Nephron (organoid): ENCODE measurements around the gene PPP1R14D.

Source experiments
- H3K27ac Mint-ChIP-seq, 3 experiments: 2 replicates each; pipeline ENCODE4 v1.8.0; 2020; ENCODE audit warnings: mixed read lengths in 3 of 3, mild to moderate bottlenecking in 2 of 3, moderate library complexity in 1 of 3
- H3K27me3 Mint-ChIP-seq: 2 replicates; pipeline ENCODE4 v1.8.0; 2021; ENCODE audit warnings: low read depth, mild to moderate bottlenecking, moderate library complexity, mixed read lengths
- H3K36me3 Mint-ChIP-seq: 2 replicates; pipeline ENCODE4 v1.8.0; 2020; ENCODE audit warnings: low read depth, mixed read lengths
- H3K4me1 Mint-ChIP-seq: 2 replicates; pipeline ENCODE4 v1.8.0; 2020; ENCODE audit warnings: mixed read lengths
- H3K4me3 Mint-ChIP-seq, 3 experiments: 2 replicates each; pipeline ENCODE4 v1.8.0; 2020; ENCODE audit warnings: mild to moderate bottlenecking in 3 of 3, mixed read lengths in 3 of 3, moderate library complexity in 2 of 3
- H3K9me3 Mint-ChIP-seq: 2 replicates; pipeline ENCODE4 v1.8.0; 2020; ENCODE audit warnings: mixed read lengths
- TF ChIP-seq, protein P1 (sequence below), 3 experiments: fragments of 200-600 bp; sonication (generic); IDR thresholded peaks; one replicate each; pipeline ENCODE4 v1.5.0; 2021; ENCODE audit warnings: antibody characterized with exemption in 3 of 3; ENCODE audit not compliant: unreplicated experiment in 3 of 3

Gene PPP1R14D

DNA sequence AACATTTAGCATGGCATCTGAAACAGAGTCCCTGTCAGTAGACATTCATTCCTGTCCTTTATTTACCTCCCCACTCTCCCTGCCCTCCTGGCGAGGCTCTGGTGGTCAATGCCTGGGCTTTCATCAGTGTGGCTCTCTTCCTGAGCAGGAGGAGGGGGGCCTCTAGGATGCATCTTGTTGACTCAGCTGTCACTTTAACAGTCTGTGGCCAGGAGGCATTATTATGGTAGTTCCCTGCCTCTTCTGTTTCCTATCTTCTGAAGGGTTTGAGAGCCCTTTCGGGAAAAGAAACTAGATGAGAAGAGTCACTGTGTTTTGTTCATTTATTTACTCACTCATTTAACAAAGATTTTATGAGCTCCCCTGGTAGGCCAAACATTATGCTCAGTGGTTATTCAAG lies 2.4 kb upstream of the PPP1R14D start:
- TF ChIP-seq, protein P1, sequence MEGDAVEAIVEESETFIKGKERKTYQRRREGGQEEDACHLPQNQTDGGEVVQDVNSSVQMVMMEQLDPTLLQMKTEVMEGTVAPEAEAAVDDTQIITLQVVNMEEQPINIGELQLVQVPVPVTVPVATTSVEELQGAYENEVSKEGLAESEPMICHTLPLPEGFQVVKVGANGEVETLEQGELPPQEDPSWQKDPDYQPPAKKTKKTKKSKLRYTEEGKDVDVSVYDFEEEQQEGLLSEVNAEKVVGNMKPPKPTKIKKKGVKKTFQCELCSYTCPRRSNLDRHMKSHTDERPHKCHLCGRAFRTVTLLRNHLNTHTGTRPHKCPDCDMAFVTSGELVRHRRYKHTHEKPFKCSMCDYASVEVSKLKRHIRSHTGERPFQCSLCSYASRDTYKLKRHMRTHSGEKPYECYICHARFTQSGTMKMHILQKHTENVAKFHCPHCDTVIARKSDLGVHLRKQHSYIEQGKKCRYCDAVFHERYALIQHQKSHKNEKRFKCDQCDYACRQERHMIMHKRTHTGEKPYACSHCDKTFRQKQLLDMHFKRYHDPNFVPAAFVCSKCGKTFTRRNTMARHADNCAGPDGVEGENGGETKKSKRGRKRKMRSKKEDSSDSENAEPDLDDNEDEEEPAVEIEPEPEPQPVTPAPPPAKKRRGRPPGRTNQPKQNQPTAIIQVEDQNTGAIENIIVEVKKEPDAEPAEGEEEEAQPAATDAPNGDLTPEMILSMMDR (IDR thresholded peaks at IDR 0.05; ENCODE audit: unreplicated experiment in 3 of 3), result no peak
- no peaks in the 10 kb centered on the region for H3K4me1 Mint-ChIP-seq
- no peak overlapping the region for H3K27ac Mint-ChIP-seq
- H3K4me3 Mint-ChIP-seq, result no peak overlapping the region
- H3K36me3 Mint-ChIP-seq, result peaks cover 5% of the 10 kb centered on the region
- H3K9me3 Mint-ChIP-seq, result no peaks in the 10 kb centered on the region
- peaks cover 4% of the 10 kb centered on the region for H3K27me3 Mint-ChIP-seq

DNA sequence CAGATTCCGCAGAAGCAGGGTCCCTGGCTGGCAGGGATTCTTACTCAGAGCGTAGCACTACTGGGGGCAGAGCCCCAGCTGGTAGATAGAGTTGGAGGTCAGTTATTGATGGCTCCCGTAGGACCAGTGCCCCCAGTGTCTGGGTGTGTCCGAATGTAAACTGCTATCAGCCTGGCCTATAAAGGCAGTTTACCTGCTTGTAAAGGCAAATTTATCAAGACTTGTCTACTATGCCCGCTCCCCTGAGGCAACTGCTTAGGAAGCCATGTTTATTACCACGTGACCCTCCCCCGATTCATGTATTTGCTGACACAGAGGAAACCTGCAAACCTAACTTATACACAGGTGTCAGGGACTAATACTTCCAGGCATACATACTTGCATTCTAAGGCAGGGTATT lies 607 bp upstream of the PPP1R14D start:
- Mint-ChIP-seq H3K36me3 (peaks cover 5% of the 10 kb centered on the region), H3K4me1 (no peaks in the 10 kb centered on the region), H3K27ac (no peak overlapping the region), H3K4me3 (no peak overlapping the region), H3K27me3 (peaks cover 4% of the 10 kb centered on the region), H3K9me3 (no peaks in the 10 kb centered on the region)
- TF ChIP-seq, protein P1 (IDR thresholded peaks at IDR 0.05; ENCODE audit: unreplicated experiment in 3 of 3), result no peak

DNA sequence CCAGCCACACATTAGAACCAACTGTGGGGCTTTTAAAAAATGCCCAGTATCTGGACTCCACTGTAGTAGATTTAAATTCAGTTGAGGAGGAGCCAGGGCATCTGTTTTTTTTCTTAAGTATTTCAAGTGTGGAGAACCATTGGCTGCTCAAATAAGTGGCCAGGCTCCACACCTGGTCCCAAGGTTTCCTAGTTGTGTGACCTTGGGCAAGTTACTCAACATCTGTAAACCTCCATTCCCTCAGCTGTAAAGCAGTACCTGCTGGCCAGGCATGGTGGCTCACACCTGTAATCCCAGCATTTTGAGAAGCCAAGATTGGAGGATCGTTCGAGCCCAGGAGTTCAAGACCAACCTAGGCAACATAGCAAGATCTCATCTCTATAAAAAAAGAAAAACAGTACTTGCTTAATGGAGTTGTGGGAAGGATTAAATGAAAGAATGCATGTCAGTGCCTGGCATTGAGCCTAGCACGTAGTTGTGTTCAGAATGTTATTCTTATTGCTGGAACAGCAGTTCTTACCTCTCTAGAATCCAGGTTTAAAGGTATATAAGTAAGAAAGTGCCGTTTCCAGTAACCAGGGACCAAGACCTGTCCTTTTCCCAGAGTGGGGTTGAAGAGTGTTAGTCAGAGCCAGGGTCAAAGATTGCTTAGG lies 2.0 kb downstream of the PPP1R14D start:
- no peaks in the 10 kb centered on the region for H3K4me1 Mint-ChIP-seq
- no peaks in the 10 kb centered on the region for H3K36me3 Mint-ChIP-seq
- H3K4me3 Mint-ChIP-seq, result no peak overlapping the region
- no peak overlapping the region for H3K27ac Mint-ChIP-seq
- peaks cover 4% of the 10 kb centered on the region for H3K27me3 Mint-ChIP-seq
- TF ChIP-seq, protein P1 (IDR thresholded peaks at IDR 0.05; ENCODE audit: unreplicated experiment in 3 of 3), result no peak
- H3K9me3 Mint-ChIP-seq, result no peaks in the 10 kb centered on the region

DNA sequence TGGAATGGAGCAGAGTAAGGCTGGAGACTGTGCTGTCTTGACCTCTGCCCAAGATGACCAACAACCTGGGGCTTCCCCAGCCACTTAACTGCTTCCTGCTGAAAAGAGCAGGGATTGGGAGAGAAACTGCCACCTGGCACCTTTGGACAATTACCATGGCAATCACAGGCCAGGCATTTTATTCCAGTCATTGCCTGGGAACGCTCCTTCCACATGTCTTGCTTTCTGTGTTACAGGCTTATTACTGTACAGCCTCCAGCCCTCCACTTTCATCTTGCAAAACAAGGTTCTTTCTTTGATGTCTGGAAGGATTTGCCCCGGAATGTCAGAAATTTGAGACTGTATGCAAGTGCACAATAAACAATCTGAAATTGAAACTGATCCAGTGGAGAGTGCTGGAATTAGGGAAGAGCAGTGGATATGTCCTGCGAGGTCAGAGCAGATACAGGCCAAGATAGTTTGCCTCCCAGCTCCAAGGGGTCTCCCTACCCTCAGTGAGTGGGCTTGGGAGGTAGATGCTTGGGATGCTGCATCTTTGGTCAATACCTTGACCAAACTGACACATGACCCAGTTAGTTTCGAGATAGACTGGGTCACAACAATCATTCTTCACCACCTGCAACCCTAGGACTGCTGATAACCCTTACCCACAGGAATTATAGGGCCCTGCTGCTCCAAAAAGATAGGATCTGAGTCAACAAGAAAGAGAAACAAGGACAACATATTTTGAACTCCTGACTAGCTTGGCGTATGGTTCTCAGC lies 2.7 kb downstream of the PPP1R14D start:
- Mint-ChIP-seq H3K36me3 (no peaks in the 10 kb centered on the region), H3K9me3 (no peaks in the 10 kb centered on the region), H3K4me3 (no peak overlapping the region), H3K4me1 (no peaks in the 10 kb centered on the region), H3K27ac (no peak overlapping the region), H3K27me3 (peaks cover 4% of the 10 kb centered on the region)
- TF ChIP-seq, protein P1 (IDR thresholded peaks at IDR 0.05; ENCODE audit: unreplicated experiment in 3 of 3), result no peak

DNA sequence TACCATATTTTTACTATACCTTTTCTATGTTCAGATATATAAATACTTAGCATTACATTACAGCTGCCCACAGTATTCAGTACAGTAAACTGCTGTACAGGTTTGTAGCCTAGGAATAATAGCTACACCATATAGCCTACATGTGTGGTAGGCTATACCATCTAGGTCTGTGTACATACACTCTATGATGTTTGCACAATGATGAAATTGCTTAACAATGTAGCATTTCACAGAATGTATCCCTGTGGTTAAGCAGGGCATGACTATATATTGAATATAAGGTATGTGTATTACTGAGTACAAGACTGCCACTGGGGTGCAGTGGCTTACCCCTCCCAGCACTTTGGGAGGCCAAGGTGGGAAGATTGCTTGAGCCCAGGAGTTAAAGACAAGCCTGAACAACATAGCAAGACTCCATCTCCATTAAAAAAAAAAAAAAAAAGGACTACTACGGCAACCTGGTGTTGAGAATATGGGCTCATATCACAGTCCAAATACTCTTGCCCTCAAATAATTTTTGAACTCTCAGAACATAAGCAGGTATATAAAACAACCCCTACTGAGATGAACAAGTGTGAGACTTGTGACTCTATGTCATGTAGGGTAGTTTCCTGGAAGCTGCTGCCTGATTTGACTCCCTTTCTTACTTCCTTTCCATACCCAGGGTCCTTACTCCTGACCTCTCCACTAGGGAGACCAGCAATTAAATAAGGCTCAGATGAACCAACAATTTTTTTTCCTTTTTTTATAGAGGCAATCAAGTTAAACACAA lies 4.8 kb downstream of the PPP1R14D start:
- H3K36me3 Mint-ChIP-seq, result no peaks in the 10 kb centered on the region
- TF ChIP-seq, protein P1 (IDR thresholded peaks at IDR 0.05; ENCODE audit: unreplicated experiment in 3 of 3), result no peak
- no peaks in the 10 kb centered on the region for H3K9me3 Mint-ChIP-seq
- no peak overlapping the region for H3K27ac Mint-ChIP-seq
- peaks cover 4% of the 10 kb centered on the region for H3K27me3 Mint-ChIP-seq
- no peak overlapping the region for H3K4me3 Mint-ChIP-seq
- no peaks in the 10 kb centered on the region for H3K4me1 Mint-ChIP-seq
